ENCODE measurements around the gene SGMS2.

DNA sequence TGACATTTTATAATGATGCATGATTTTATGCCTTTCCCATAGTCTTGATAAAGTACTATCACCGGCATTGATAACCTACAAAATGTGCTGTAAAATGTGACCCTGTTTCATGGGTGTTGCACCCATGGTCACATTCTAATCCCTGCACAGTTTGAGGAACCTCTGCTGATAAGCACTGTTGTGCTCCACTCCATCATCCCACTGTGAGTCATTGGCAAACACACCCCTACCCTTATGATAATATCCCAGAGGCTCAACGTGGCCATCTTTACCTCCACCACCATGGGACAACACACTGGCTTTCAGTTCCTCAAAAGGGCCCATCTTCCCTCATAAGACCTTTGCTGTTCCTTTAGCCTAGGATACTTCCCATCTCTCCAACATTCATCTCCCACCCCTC is 32.0 kb upstream of the SGMS2 start:
- TF ChIP-seq, protein P1, sequence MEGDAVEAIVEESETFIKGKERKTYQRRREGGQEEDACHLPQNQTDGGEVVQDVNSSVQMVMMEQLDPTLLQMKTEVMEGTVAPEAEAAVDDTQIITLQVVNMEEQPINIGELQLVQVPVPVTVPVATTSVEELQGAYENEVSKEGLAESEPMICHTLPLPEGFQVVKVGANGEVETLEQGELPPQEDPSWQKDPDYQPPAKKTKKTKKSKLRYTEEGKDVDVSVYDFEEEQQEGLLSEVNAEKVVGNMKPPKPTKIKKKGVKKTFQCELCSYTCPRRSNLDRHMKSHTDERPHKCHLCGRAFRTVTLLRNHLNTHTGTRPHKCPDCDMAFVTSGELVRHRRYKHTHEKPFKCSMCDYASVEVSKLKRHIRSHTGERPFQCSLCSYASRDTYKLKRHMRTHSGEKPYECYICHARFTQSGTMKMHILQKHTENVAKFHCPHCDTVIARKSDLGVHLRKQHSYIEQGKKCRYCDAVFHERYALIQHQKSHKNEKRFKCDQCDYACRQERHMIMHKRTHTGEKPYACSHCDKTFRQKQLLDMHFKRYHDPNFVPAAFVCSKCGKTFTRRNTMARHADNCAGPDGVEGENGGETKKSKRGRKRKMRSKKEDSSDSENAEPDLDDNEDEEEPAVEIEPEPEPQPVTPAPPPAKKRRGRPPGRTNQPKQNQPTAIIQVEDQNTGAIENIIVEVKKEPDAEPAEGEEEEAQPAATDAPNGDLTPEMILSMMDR (IDR thresholded peaks at IDR 0.05): no peak
- TF ChIP-seq EZH2 (IDR thresholded peaks at IDR 0.05; ENCODE audit: borderline replicate concordance, insufficient read depth, low read depth, low read length, poor library complexity, severe bottlenecking): no peak

Measured in B cell (primary cell).